HG02970 (cell line): ENCODE data around the gene MTERF1.
"Not testable (repeated sequence)": the region's sequence is repeated elsewhere in the genome, so short reads cannot be mapped to it uniquely, and the experiment has no call there.

Experiments used
- ATAC-seq: cut with Tn5 transposase; IDR thresholded peaks from one replicate; pipeline ENCODE4 v1.9.1; 2021; ENCODE audit warnings: mild to moderate bottlenecking, moderate library complexity, moderate number of reproducible peaks; ENCODE audit not compliant: unreplicated experiment, low FRiP score

MTERF1 gene, protein sequence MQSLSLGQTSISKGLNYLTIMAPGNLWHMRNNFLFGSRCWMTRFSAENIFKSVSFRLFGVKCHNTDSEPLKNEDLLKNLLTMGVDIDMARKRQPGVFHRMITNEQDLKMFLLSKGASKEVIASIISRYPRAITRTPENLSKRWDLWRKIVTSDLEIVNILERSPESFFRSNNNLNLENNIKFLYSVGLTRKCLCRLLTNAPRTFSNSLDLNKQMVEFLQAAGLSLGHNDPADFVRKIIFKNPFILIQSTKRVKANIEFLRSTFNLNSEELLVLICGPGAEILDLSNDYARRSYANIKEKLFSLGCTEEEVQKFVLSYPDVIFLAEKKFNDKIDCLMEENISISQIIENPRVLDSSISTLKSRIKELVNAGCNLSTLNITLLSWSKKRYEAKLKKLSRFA

DNA sequence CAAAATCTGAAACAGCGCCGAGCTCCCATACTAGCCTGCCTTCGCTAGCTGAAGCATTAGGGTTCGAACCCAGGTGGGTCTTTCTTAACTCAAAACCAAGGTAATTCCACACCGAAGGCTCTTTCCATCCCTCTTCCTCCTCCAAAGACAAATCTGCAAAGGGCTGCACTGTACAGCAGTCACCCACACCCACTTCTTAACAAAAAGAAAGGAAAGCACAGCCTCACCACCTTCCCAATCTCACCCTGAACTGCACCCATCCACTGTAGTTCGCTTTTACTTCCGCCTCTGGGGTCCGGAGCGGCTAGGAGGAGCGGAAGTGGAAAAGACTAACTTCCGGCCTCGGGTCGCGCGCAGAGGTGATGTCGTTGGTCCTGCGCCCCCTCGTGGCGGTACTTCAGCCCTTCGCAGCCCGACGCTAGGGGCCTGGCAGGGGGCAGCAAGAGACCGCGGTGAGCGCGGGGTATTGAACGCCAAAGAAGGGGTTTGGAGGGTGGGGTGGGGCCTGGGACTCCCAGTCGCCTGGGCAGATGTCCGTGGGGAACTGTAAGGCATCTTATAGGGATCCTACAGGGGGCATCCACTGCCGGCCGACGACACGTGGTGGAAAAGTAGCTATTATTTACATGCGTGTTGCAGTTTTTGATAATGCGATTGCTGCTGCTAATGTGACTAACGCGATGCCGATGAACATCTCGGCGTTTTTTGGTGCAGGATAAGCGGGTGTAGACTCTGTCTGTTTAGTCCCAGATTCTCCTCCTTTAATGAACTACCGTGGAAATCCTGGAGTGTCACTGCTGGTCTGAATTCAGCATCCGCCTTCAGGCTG is at the start of gene MTERF1:
TSS of gene MTERF1 (minus strand) at position 290 of the 829 bp plus-strand sequence. CDS start 619 bp downstream, outside the sequence.
- peak; percentile 100 for ATAC-seq

DNA sequence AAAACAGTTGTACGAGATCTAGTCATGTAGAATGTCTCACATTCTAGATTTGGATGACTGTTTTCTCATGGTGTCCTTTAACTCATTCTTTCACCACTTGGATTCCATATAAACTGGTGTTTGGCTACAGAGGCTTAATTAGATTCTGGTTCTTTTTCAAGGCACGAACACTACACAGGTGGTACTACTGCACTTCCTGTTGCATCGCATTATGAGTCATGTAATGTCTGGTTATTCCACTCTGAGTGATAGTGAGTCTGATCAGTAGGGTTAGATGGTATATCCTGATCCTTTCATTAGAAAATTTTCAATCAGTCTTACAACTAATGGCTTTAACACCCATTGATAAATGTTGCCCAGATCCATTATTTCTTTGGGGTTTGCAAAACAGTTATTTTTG is 49.0 kb upstream of the MTERF1 start:
- ATAC-seq, result no peak

- no peak for ATAC-seq
Measured at GRCh38 chr7:91927912-91928311, 47.4 kb upstream of the MTERF1 start.

GRCh38 chr7:91922857-91923256 is 42.4 kb upstream of the MTERF1 start:
- no peak for ATAC-seq

DNA sequence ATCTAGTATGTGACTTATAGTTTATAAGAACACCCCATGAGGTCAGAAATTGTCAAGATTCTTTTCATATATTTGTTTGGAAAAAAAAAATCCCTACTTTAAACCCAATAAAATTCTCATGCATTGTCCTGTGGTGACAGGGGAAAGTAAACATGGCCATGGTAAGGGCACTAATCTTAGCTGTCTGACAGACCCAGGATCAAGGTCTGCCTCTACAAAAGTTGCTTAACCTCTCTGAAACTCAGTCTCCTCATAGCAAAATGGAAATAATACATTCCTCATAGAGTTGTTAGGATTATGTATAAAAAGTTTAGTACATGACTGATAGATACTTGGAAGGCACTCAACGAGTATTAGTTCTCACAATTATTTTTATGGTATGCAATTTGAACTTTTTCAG is 37.9 kb upstream of the MTERF1 start:
- ATAC-seq, result no peak

GRCh38 chr7:91916051-91916440 is 35.5 kb upstream of the MTERF1 start:
- no peak for ATAC-seq

GRCh38 chr7:91915401-91916050 is 35.0 kb upstream of the MTERF1 start:
- ATAC-seq, result no peak

DNA sequence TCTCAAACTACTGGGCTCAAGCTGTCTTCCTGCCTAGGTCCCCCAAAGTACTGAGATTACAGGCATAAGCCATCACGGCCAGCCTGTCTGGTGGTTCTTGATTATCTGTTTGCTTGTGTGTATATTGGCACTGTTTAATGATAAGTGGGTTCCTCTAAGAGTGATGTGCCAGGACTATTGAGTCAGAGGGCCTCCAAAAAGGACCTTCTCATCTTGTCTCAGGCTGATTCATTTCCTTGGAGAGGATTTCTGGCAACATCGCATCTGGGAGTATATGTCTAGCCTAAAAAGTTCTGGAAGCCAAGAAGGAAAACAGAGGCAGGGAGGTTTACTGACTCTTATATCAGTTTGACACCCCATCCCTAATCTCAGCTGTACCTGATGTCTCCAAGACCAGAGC is 33.1 kb upstream of the MTERF1 start:
- no peak for ATAC-seq

DNA sequence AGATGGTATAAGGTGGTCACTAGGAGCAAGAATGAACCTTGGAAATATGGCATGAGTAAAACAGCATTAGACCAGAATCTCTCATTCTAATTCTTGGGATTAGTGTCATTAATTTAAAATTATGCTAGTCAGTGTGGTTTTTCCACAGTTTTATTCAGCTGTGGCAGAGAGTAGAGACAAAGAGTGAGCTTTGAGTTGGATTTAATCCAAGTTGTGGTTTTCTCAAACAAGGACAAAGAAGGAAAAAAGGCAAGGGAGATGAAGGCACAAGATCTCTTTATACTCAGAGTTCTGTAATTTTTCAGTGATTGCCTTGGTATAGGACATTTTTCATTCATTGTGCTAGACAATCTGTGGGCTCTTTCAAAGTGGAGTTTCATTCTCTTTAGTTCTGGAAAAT is 32.0 kb upstream of the MTERF1 start:
- ATAC-seq, result no peak

- ATAC-seq, result no peak
Measured at GRCh38 chr7:91911121-91911520, 30.6 kb upstream of the MTERF1 start.

DNA sequence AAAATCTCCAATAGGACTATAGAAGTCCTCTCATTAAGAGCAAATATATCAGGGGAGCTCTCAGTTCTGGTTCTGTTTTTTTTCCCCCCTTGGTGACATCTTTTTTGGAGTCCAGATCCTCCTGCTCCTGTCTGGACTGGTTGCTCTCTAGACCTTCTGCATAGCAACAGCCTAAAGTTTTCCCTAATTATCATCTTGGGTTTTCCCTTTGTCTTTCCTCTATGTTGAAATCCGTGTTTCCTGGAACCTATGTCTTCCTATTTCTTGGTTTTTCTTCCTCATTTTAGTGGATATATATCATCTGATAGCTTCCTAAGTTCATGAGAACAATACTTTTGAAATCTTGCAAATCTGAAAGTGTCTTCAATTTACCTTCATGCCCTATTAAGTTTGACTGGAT is 29.7 kb upstream of the MTERF1 start:
- no peak for ATAC-seq

- ATAC-seq, result no peak
Measured at GRCh38 chr7:91899563-91899962, 19.1 kb upstream of the MTERF1 start.

DNA sequence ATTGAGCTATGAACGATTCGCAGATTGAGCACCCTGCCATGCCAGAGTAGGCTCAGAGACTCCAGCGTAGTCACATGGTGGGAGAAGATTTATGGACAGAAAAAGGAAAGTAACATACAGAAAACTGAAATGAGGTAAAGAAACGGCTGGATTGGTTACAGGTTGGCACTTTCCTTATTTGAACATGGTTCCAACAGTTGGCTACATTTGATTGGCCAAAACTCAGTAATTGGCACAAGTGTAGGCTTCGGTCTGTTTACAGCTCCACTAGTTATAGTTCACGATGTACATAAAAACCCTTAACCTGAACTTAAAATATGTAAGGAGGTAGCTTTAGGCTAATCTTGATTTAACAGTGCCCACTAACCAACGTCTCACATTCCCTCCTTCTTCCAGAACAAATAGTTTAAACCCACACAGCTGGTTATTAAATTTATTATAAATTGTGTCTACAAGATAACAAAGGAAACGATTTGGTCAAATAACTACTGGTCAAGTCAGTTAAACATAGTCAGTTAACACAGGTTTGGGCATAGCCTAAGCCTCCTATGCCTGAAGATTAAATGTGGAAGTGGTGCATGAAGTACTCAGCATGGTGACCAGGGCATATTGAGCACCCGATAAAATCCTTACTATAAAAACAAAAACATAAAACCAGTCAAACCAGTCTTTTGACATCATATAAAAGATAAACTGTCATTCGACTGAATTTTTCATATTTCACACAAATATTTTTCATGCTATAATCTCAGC is 17.9 kb upstream of the MTERF1 start:
- no peak for ATAC-seq

DNA sequence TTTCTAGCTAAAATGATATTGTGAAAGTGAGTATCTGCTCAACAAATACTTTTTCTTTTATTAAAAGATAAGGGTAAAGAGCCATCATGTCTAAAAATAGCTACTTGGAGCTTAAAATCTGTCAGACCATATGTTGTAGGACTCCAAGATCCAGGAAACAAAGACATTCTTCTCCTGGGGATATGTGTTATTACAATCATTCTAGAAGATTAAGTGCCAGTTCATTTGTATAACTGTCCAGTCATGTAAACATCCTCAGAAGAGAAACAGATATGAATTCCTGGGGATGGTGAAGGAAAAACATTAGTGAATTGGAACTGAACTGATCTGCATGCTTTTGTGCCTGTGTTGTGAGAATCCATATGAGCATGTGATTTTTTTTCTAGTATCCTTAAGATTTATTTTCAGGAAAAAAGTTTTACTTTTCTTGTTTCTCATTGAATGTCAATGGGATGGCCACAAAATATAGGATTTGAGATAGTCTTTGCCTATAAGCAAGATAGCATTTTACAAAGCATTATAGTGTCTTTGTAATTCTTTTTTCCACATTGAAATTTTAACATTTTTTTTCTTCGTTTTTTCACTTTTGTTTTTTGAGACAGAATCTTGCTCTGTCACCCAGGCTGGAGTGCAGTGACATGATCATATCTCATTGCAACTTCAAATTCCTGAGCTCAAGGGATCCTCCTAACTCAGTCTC is 14.4 kb upstream of the MTERF1 start:
- no peak for ATAC-seq

DNA sequence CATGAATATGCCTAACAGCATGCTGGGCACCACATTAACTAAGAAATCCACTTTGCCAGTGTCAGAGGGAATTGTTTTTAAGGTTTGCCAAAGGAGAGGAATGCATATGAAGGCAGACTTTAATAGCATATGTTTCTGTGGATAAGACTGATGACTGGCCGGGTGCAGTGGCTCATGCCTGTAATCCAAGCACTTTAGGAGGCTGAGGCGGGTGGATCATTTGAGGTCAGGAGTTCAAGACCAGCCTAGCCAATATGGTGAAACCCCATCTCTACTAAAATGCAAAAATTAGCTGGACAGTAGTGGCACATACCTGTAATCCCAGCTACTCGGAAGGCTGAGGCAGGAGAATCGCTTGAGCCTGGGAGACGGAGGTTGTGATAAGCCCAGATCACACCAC is 13.2 kb upstream of the MTERF1 start:
- not testable (repeated sequence) for ATAC-seq

DNA sequence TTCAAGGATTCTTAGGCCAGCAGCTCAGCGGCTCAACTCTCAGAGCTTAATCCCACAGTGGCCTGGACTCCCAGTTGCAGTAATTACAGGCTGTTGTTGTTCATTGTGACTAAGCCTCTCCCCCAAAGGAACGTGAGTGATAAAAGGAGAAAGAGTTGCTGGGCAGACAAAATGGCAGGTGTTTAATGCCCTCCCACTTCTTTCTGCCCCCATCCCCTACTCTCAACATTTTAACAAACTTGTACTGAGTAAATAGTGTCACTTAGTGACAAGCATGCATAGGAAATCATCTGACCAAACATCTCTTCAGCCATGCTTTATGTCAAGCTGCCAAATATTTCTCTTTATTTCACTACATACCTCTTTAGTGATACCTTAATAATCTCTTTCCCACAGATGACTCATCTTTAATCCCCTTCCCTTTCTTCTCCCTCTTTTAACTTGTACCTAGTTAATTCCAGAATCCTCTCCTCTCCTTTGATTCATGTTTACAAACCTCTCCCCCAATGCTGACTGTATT is 12.4 kb upstream of the MTERF1 start:
- ATAC-seq, result no peak

DNA sequence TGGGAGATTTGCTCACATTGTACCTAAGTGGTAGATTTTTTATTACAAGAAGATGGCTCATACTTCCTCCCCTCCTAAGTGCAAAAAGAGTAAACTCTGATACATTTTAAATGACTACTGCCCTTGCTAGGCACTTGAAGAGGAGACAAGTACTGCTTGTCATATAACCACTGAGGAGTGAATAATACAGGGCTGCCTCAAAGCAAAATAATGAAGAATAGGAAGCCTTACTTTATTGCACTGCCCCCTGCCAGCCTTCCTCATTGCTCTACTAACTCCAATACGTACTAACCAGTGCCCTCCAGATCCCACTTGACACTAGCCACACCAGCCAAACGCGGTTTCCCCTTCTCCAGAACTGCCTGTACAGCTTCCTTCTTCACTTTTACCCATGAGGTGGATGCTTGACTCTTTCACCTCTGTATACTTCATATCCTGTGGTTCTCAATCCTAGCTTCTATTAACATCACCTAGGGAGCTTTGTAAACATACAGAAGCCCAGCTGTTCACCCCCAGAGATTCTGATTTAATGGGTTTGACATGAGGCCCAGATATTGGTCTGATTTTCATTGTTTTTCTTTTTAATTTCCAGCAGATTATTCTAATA is 11.7 kb upstream of the MTERF1 start:
- no peak for ATAC-seq

- ATAC-seq, result not testable (repeated sequence)
Measured at GRCh38 chr7:91888271-91889175, 8.0 kb upstream of the MTERF1 start.
